ENCODE data around the gene NDST4. TPM values are rescaled to one million over a fixed set of nuclear protein-coding genes. Genes with fewer than 3 reads are reported as not detected.

Gene NDST4
- total RNA-seq, 6 donors from 2014 or later = not detected

- H3K9me3 ChIP-seq = no peaks in the 10 kb centered on the region
- H3K27me3 ChIP-seq = no peaks in the 10 kb centered on the region
- H3K36me3 ChIP-seq = no peaks in the 10 kb centered on the region
- no peak overlapping the region for H3K27ac ChIP-seq
- H3K4me1 ChIP-seq = no peaks in the 10 kb centered on the region
- ATAC-seq (ENCODE audit: low FRiP score in 2 of 2) (no peak), DNase-seq (no peak)
- no peak overlapping the region for H3K4me3 ChIP-seq
- TF ChIP-seq POLR2AphosphoS5 (IDR thresholded peaks at IDR 0.05) = no peak
- TF ChIP-seq CTCF (IDR thresholded peaks at IDR 0.05) = no peak
- no peak for TF ChIP-seq POLR2A (IDR thresholded peaks at IDR 0.05)
- no peak for TF ChIP-seq EP300 (IDR thresholded peaks at IDR 0.05)
Observed at GRCh38 chr4:115030281-115030680, 83.1 kb downstream of the NDST4 start.

GRCh38 chr4:115028682-115029410, 84.6 kb downstream of the NDST4 start:
- TF ChIP-seq CTCF (IDR thresholded peaks at IDR 0.05) (no peak), POLR2AphosphoS5 (IDR thresholded peaks at IDR 0.05) (no peak), POLR2A (IDR thresholded peaks at IDR 0.05) (no peak), EP300 (IDR thresholded peaks at IDR 0.05) (no peak)
- H3K27me3 ChIP-seq = no peaks in the 10 kb centered on the region
- H3K9me3 ChIP-seq = no peaks in the 10 kb centered on the region
- H3K4me3 ChIP-seq = no peak overlapping the region
- ATAC-seq (ENCODE audit: low FRiP score in 2 of 2) (no peak), DNase-seq (no peak)
- 39 to 55% methylated on average over 2 of the region's 2 CpGs for WGBS, 2 donors
- H3K36me3 ChIP-seq = no peaks in the 10 kb centered on the region
- H3K4me1 ChIP-seq = no peaks in the 10 kb centered on the region
- H3K27ac ChIP-seq = no peak overlapping the region

- no peak for DNase-seq
- ATAC-seq (ENCODE audit: low FRiP score in 2 of 2) = no peak
- Histone ChIP-seq H3K4me1 (no peaks in the 10 kb centered on the region), H3K27ac (no peak overlapping the region), H3K36me3 (no peaks in the 10 kb centered on the region), H3K9me3 (no peaks in the 10 kb centered on the region), H3K4me3 (no peak overlapping the region), H3K27me3 (no peaks in the 10 kb centered on the region)
- TF ChIP-seq CTCF (IDR thresholded peaks at IDR 0.05) = no peak
- no peak for TF ChIP-seq POLR2AphosphoS5 (IDR thresholded peaks at IDR 0.05)
- TF ChIP-seq POLR2A (IDR thresholded peaks at IDR 0.05) = no peak
- WGBS, 2 donors = 75 to 81% methylated on average over 1 of the region's 1 CpG
Observed at GRCh38 chr4:114999880-115000279, 113.5 kb downstream of the NDST4 start.

- H3K27ac ChIP-seq = no peak overlapping the region
- no peaks in the 10 kb centered on the region for H3K4me1 ChIP-seq
- ATAC-seq (ENCODE audit: low FRiP score in 2 of 2) (no peak), DNase-seq (no peak)
- no peaks in the 10 kb centered on the region for H3K9me3 ChIP-seq
- TF ChIP-seq POLR2A (IDR thresholded peaks at IDR 0.05) (no peak), POLR2AphosphoS5 (IDR thresholded peaks at IDR 0.05) (no peak), CTCF (IDR thresholded peaks at IDR 0.05) (no peak), EP300 (IDR thresholded peaks at IDR 0.05) (no peak)
- no peak overlapping the region for H3K4me3 ChIP-seq
- H3K27me3 ChIP-seq = no peaks in the 10 kb centered on the region
- no peaks in the 10 kb centered on the region for H3K36me3 ChIP-seq
Observed at GRCh38 chr4:114998316-114998715, 115.1 kb downstream of the NDST4 start.

- no peaks in the 10 kb centered on the region for H3K4me1 ChIP-seq
- DNase-seq (no peak), ATAC-seq (ENCODE audit: low FRiP score in 2 of 2) (no peak)
- TF ChIP-seq EP300 (IDR thresholded peaks at IDR 0.05) = no peak
- no peak for TF ChIP-seq POLR2A (IDR thresholded peaks at IDR 0.05)
- TF ChIP-seq POLR2AphosphoS5 (IDR thresholded peaks at IDR 0.05) = no peak
- no peak for TF ChIP-seq CTCF (IDR thresholded peaks at IDR 0.05)
- no peak overlapping the region for H3K27ac ChIP-seq
- H3K27me3 ChIP-seq = no peaks in the 10 kb centered on the region
- H3K4me3 ChIP-seq = no peak overlapping the region
- no peaks in the 10 kb centered on the region for H3K36me3 ChIP-seq
- 53 to 56% methylated on average over 2 of the region's 2 CpGs for WGBS, 2 donors
- no peaks in the 10 kb centered on the region for H3K9me3 ChIP-seq
Observed at GRCh38 chr4:114997576-114998247, 115.7 kb downstream of the NDST4 start.
